Stimulated activated CD4-positive, alpha-beta T cell treated with anti-CD3 and anti-CD28 coated beads, Interleukin-15, amount 100 ng/mL, for 1 hour (primary cell): ENCODE data around the gene LRRC8E.
"Not testable (repeated sequence)": the region's sequence is repeated elsewhere in the genome, so short reads cannot be mapped to it uniquely, and the experiment has no call there.

Experiments used
- DNase-seq, 2 donors: peaks; one replicate each; pipeline ENCODE4 v3.0.0-alpha.2; 2020; ENCODE audit warnings: low read depth in 1 of 2, low spot score in 1 of 2

LRRC8E gene

GRCh38 chr19:7883796-7884570 lies 4.3 kb upstream of the LRRC8E start:
- DNase-seq, result no peak

- DNase-seq, result no peak
Observed at GRCh38 chr19:7885818-7886217, 2.5 kb upstream of the LRRC8E start.

- DNase-seq, result no peak
Observed at GRCh38 chr19:7887408-7888144, 734 bp upstream of the LRRC8E start.

GRCh38 chr19:7888826-7889217 lies 512 bp downstream of the LRRC8E start:
- DNase-seq, result no peak

- not testable (repeated sequence) for DNase-seq
Observed at GRCh38 chr19:7893362-7894101, 5.2 kb downstream of the LRRC8E start.

- no peak for DNase-seq
Observed at GRCh38 chr19:7894612-7895309, 6.5 kb downstream of the LRRC8E start.

GRCh38 chr19:7895565-7895964 lies 7.3 kb downstream of the LRRC8E start:
- no peak for DNase-seq

- no peak for DNase-seq
Observed at GRCh38 chr19:7897292-7897691, 9.0 kb downstream of the LRRC8E start.

GRCh38 chr19:7898967-7899366 lies 10.7 kb downstream of the LRRC8E start:
- DNase-seq, result no peak

- DNase-seq, result no peak
Observed at GRCh38 chr19:7899751-7900378, 11.6 kb downstream of the LRRC8E start.

GRCh38 chr19:7900401-7900870 lies 12.1 kb downstream of the LRRC8E start:
- no peak for DNase-seq

GRCh38 chr19:7900931-7901330 lies 12.6 kb downstream of the LRRC8E start:
- no peak for DNase-seq

- DNase-seq, result no peak
Observed at GRCh38 chr19:7901337-7901736, 13.0 kb downstream of the LRRC8E start.

GRCh38 chr19:7902796-7903243 lies 14.5 kb downstream of the LRRC8E start:
- DNase-seq, result no peak

- DNase-seq, result peak; percentile 100
Observed at GRCh38 chr19:7903244-7904073, 15.1 kb downstream of the LRRC8E start, which contains the start of gene MAP2K7. Gene MAP2K7, plus strand, starts transcription at chr19:7903877. Its CDS starts 68 bp downstream, at chr19:7903945.

GRCh38 chr19:7904074-7905020 lies 16.0 kb downstream of the LRRC8E start:
- DNase-seq, result no peak

- no peak for DNase-seq
Observed at GRCh38 chr19:7905268-7905667, 17.0 kb downstream of the LRRC8E start.

- no peak for DNase-seq
Observed at GRCh38 chr19:7905859-7906258, 17.5 kb downstream of the LRRC8E start.
